PC-3 (cell line): ENCODE results near the gene PDHA1. TPM values are rescaled to one million over a fixed set of nuclear protein-coding genes. Genes with fewer than 3 reads are reported as not detected.

Experiments
- ATAC-seq: fragments of 200-7000 bp; cut with Tn5 transposase; 2 replicates; pipeline ENCODE4 v1.9.1; 2020; ENCODE audit warnings: mild to moderate bottlenecking, moderate library complexity
- BruUV-seq: library from RNA; stranded (reverse); fragments of 400-500 nt; replicated peaks from 2 replicates; lab custom pipeline; 2021; lab: Mats Ljungman, UMichigan
- CTCF ChIA-PET: fragments of 300-600 bp; sonication (Branson Sonifier 250); formaldehyde crosslinking; loops from one replicate; lab custom pipeline; 2022; ENCODE audit warnings: antibody characterized with exemption; lab: Charles Lee
- POLR2A ChIA-PET: fragments of 300-600 bp; sonication (Branson Sonifier 250); formaldehyde crosslinking; loops from one replicate; lab custom pipeline; 2022; ENCODE audit warnings: antibody characterized with exemption; ENCODE audit not compliant: unreplicated experiment; lab: Charles Lee
- DNase-seq: peaks from one replicate; pipeline ENCODE4 v3.0.0-alpha.2; 2015
- H2AFZ ChIP-seq: fragments of 300-600 bp; sonication (generic); 2 replicates; pipeline ENCODE4 v1.6.0; 2016; ENCODE audit warnings: antibody characterized with exemption, low read length
- H3F3A ChIP-seq: fragments of 300-600 bp; sonication (generic); one replicate; pipeline ENCODE4 v1.6.0; 2017; ENCODE audit warnings: antibody characterized with exemption, low read length, control low read depth, mild to moderate bottlenecking; ENCODE audit not compliant: unreplicated experiment
- H3K27ac ChIP-seq: fragments of 300-600 bp; sonication (generic); 2 replicates; pipeline ENCODE4 v1.5.1; 2016; ENCODE audit warnings: mild to moderate bottlenecking, low read length
- H3K27me3 ChIP-seq: fragments of 300-600 bp; sonication (generic); 2 replicates; pipeline ENCODE4 v1.6.1; 2016; ENCODE audit warnings: low read length, mixed read lengths
- H3K36me3 ChIP-seq: fragments of 300-600 bp; sonication (generic); 2 replicates; pipeline ENCODE4 v1.6.1; 2016; ENCODE audit warnings: low read depth, mixed run types, low read length, mixed read lengths
- H3K4me1 ChIP-seq: fragments of 300-600 bp; sonication (generic); 2 replicates; pipeline ENCODE4 v1.5.1; 2016; ENCODE audit warnings: low read length; ENCODE audit not compliant: insufficient read depth
- H3K4me2 ChIP-seq: fragments of 300-600 bp; sonication (generic); 2 replicates; pipeline ENCODE4 v1.6.0; 2016; ENCODE audit warnings: low read length
- H3K4me3 ChIP-seq: fragments of 300-600 bp; sonication (generic); 2 replicates; pipeline ENCODE4 v1.5.1; 2016; ENCODE audit warnings: mild to moderate bottlenecking, low read length, mixed read lengths
- H3K79me2 ChIP-seq: fragments of 300-600 bp; sonication (generic); 2 replicates; pipeline ENCODE4 v1.6.1; 2017; ENCODE audit warnings: low read length, mixed read lengths
- H3K9ac ChIP-seq: fragments of 300-600 bp; sonication (generic); 2 replicates; pipeline ENCODE4 v1.6.0; 2016; ENCODE audit warnings: mild to moderate bottlenecking, low read length
- H3K9me2 ChIP-seq: fragments of 300-600 bp; sonication (generic); replicated peaks from 2 replicates; pipeline ENCODE4 v1.6.1; 2016; ENCODE audit warnings: mixed run types, low read length, mixed read lengths
- H3K9me3 ChIP-seq: fragments of 300-600 bp; sonication (generic); 2 replicates; pipeline ENCODE4 v1.6.1; 2016; ENCODE audit warnings: low read length, mixed read lengths
- H4K20me1 ChIP-seq: fragments of 300-600 bp; sonication (generic); 2 replicates; pipeline ENCODE4 v1.6.1; 2016; ENCODE audit warnings: low read length, mixed read lengths
- EZH2 ChIP-seq: fragments of 300-600 bp; sonication (generic); IDR thresholded peaks from one replicate; pipeline ENCODE4 v1.6.1; 2017; ENCODE audit warnings: antibody characterized with exemption, mild to moderate bottlenecking, low read length; ENCODE audit not compliant: unreplicated experiment
- EZH2phosphoT487 ChIP-seq: fragments of 300-600 bp; sonication (generic); IDR thresholded peaks from 2 replicates; pipeline ENCODE4 v1.6.1; 2018; ENCODE audit warnings: mild to moderate bottlenecking, antibody characterized with exemption, low read length, borderline replicate concordance
- intact Hi-C: fragments of 100-400 bp; cut with micrococcal nuclease; formaldehyde crosslinking; loops from 2 replicates; pipeline ENCODE4 v1.9.0; 2023
- total RNA-seq: library from RNA; depleted of rRNA; stranded (reverse); fragments of >200 nt; gene quantifications from 2 replicates; pipeline ENCODE4 v1.2.3, GENCODE V29; 2014
- TF ChIP-seq, protein P1 (sequence below): fragments of 300-600 bp; sonication (generic); conservative IDR thresholded peaks from 2 replicates; pipeline ENCODE4 v1.5.1; 2017; ENCODE audit warnings: antibody characterized with exemption, low read depth, mild to moderate bottlenecking, low read length

The PDHA1 gene
- total RNA-seq, 1 experiment from 2014 or later, result 408 TPM

DNA sequence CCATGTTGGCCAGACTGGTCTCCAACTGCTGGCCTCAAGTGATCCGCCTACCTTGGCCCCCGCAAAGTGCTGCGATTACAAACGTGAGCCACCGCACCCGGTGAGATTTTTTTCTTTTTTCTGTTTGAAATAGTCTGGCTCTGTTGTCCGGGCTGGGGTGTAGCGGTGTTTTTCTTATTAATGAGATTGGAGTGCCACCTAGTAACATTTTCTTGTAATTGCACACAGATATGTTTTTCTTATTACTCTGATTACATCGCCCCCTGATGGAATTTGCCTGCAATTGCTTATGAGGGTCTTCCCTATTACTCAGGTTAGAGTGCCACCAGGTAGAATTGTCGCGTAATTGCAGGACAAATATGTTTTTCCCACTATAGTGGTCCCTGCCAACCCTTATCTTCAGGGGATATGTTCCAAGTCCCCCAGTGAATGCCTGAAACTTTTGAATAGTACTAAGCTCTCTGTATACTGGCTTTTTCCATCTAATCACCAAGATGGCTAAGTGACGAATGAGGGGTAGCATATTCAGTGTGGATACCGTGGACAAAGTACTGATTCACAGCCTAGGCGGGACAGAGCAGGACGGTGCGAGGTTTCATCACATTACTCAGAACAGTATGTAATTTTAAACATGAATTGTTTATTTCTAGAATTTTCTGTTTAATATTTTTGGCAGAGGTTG is 8.6 kb upstream of the PDHA1 start:
- BruUV-seq, result no TSS peak
- Histone ChIP-seq H3K9me2 (no peaks in the 10 kb centered on the region), H3K4me3 (no peak overlapping the region), H3K9ac (no peak overlapping the region), H3K9me3 (no peaks in the 10 kb centered on the region), H2AFZ (no peak overlapping the region), H3K4me1 (no peaks in the 10 kb centered on the region), H3F3A (no peaks in the 10 kb centered on the region), H3K79me2 (no peaks in the 10 kb centered on the region), H3K36me3 (no peaks in the 10 kb centered on the region; the same call in 1 of the 2 replicates), H3K27me3 (no peaks in the 10 kb centered on the region), H3K27ac (no peak overlapping the region), H4K20me1 (no peaks in the 10 kb centered on the region), H3K4me2 (no peak overlapping the region)
- ATAC-seq (no peak), DNase-seq (peak; percentile 55)
- ChIA-PET CTCF (interaction anchor here (0.6 to 1.0 kb wide), 2 partner anchors 13 to 422 kb away, joined by 3 to 4 read pairs; no protein-coding TSS in a partner anchor), POLR2A (no interaction called here)
- no peak for TF ChIP-seq EZH2
- TF ChIP-seq, protein P1, sequence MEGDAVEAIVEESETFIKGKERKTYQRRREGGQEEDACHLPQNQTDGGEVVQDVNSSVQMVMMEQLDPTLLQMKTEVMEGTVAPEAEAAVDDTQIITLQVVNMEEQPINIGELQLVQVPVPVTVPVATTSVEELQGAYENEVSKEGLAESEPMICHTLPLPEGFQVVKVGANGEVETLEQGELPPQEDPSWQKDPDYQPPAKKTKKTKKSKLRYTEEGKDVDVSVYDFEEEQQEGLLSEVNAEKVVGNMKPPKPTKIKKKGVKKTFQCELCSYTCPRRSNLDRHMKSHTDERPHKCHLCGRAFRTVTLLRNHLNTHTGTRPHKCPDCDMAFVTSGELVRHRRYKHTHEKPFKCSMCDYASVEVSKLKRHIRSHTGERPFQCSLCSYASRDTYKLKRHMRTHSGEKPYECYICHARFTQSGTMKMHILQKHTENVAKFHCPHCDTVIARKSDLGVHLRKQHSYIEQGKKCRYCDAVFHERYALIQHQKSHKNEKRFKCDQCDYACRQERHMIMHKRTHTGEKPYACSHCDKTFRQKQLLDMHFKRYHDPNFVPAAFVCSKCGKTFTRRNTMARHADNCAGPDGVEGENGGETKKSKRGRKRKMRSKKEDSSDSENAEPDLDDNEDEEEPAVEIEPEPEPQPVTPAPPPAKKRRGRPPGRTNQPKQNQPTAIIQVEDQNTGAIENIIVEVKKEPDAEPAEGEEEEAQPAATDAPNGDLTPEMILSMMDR, result peak; percentile 63
- no peak for TF ChIP-seq EZH2phosphoT487
- intact Hi-C loops, result loop anchor here (1.0 to 5.0 kb wide), 6 partner anchors 141 to 944 kb away; partner anchors contain the start of gene ADGRG2

DNA sequence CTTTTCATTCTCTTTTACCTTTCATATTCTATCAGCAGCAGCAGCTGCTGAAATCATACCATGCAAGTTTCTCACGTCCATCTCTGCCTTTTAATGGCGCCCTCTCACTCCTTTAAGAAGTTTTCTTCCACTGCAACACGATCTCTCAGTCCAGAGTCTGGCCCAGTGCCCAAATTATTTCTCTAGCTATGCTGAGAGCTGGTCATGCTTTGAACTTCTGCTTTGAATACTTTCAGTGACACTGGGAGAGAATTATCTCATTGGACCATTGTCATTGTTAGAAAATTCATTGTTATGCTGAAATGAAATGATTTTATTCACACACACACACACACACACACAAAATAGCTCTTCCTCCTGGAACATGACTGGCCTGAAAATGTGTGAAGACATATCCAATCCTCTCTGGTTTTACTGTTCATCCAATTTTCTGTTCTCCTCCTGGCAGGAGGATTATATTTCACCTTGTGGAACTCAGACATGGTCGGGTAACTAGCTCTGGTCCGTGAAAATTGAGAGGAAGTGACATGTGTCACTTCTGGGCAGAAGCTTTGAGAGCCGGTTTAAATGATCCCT is 1.3 kb upstream of the PDHA1 start:
- Histone ChIP-seq H3K36me3 (no peaks in the 10 kb centered on the region), H3K27ac (no peak overlapping the region), H4K20me1 (peaks cover 15% of the 10 kb centered on the region; the same call in 1 of the 2 replicates), H3K9me3 (no peaks in the 10 kb centered on the region), H3K4me3 (no peak overlapping the region), H3K9me2 (no peaks in the 10 kb centered on the region), H3K27me3 (no peaks in the 10 kb centered on the region), H3K79me2 (peaks cover 37% of the 10 kb centered on the region), H2AFZ (no peak overlapping the region), H3K9ac (no peak overlapping the region), H3F3A (no peaks in the 10 kb centered on the region), H3K4me1 (peaks cover 12% of the 10 kb centered on the region; the same call in 1 of the 2 replicates), H3K4me2 (no peak overlapping the region)
- ChIA-PET POLR2A (no interaction called here), CTCF (no interaction called here)
- DNase-seq (peak; percentile 7), ATAC-seq (no peak)
- no peak for TF ChIP-seq EZH2
- TF ChIP-seq, protein P1, result no peak
- no peak for TF ChIP-seq EZH2phosphoT487
- intact Hi-C loops, result no loop called here
- BruUV-seq, result no TSS peak

DNA sequence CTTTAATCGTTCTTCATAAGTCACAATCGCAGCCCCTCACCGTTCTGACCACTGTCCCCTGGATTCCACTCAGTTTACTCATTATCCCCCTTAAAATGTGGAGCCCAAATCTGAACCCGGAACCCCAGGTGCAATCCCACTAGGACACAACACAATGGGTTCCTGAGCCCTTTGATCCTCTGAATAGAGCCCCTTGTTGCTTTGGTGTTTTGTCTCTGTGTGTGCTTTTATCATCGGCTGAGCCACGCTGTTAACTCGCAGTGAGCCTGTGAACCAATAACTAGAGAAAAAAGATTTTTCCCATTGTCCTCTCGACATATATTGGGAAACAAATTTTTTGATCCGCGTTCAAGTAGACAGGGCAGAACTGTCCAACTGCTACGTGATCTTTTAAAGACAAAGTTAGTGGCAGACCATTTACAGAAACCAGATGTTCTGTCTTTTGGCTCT is 617 bp upstream of the PDHA1 start:
- no peaks in the 10 kb centered on the region for H3K9me2 ChIP-seq
- peaks cover 18% of the 10 kb centered on the region; the same call in 1 of the 2 replicates for H4K20me1 ChIP-seq
- H2AFZ ChIP-seq, result peak overlapping the region; percentile 91
- TSS peak; percentile 82 for BruUV-seq
- ATAC-seq (no peak), DNase-seq (no peak)
- H3K4me2 ChIP-seq, result peak overlapping the region; percentile 91
- H3K27ac ChIP-seq, result no peak overlapping the region
- TF ChIP-seq, protein P1, result no peak
- no peak for TF ChIP-seq EZH2phosphoT487
- no peak for TF ChIP-seq EZH2
- peaks cover 44% of the 10 kb centered on the region for H3K79me2 ChIP-seq
- no peaks in the 10 kb centered on the region for H3K9me3 ChIP-seq
- POLR2A ChIA-PET, result no interaction called here
- peak overlapping the region; percentile 92 for H3K9ac ChIP-seq
- CTCF ChIA-PET, result no interaction called here
- H3F3A ChIP-seq, result no peaks in the 10 kb centered on the region
- H3K4me3 ChIP-seq, result peak overlapping the region; percentile 80
- H3K36me3 ChIP-seq, result peaks cover 3% of the 10 kb centered on the region; the same call in 1 of the 2 replicates
- H3K27me3 ChIP-seq, result no peaks in the 10 kb centered on the region
- intact Hi-C loops, result no loop called here
- peaks cover 12% of the 10 kb centered on the region; the same call in 1 of the 2 replicates for H3K4me1 ChIP-seq
